GM18520 (cell line): ENCODE results near the gene BLNK.

Experiments used
- ATAC-seq: cut with Tn5 transposase; IDR thresholded peaks from one replicate; pipeline ENCODE4 v1.9.1; 2021; ENCODE audit not compliant: unreplicated experiment

BLNK gene

GRCh38 chr10:96153070-96153469 is 118.3 kb downstream of the BLNK start:
- no peak for ATAC-seq

GRCh38 chr10:96152437-96152836 is 118.9 kb downstream of the BLNK start:
- ATAC-seq: no peak
